Keratinocyte (primary cell): Measurements from ENCODE around the gene FGGY. TPM values are rescaled to one million over a fixed set of nuclear protein-coding genes. Genes with fewer than 3 reads are reported as not detected.
A peak's percentile ranks its signal among the peaks of the same experiment; 100 is the strongest.

Source experiments
- DNase-seq: peaks from one replicate; pipeline ENCODE4 v3.0.0-alpha.2; 2011; ENCODE audit warnings: low read depth, missing footprints, low spot score
- FAIRE-seq: peaks from 2 replicates; lab custom pipeline; 2011; peaks lifted over from hg19 to GRCh38; lab: Jason Lieb, UNC
- H2AFZ ChIP-seq: 2 replicates; pipeline ENCODE4 v1.6.0; 2012; ENCODE audit warnings: low read length, control low read depth, inconsistent platforms; ENCODE audit not compliant: control insufficient read depth
- H3K27ac ChIP-seq: 2 replicates; pipeline ENCODE4 v1.5.1; 2011; ENCODE audit warnings: low read length; ENCODE audit not compliant: control insufficient read depth, insufficient read depth
- H3K27me3 ChIP-seq: 3 replicates; pipeline ENCODE4 v1.6.0; 2011; ENCODE audit warnings: low read length; ENCODE audit not compliant: control insufficient read depth, insufficient read depth; ENCODE audit errors: extremely low read depth
- H3K36me3 ChIP-seq, 2 experiments: 2 replicates in 1 of 2; 3 replicates in 1 of 2; pipeline ENCODE4 v1.5.1; 2011; ENCODE audit warnings: low read length in 2 of 2, mild to moderate bottlenecking in 1 of 2; ENCODE audit not compliant: control insufficient read depth in 2 of 2, insufficient read depth in 2 of 2; ENCODE audit errors: extremely low read depth in 1 of 2
- H3K4me1 ChIP-seq: 3 replicates; pipeline ENCODE4 v1.5.1; 2011; ENCODE audit warnings: low read length; ENCODE audit not compliant: control insufficient read depth, insufficient read depth; ENCODE audit errors: extremely low read depth
- H3K4me2 ChIP-seq: 3 replicates; pipeline ENCODE4 v1.6.0; 2011; ENCODE audit warnings: low read depth, low read length; ENCODE audit not compliant: control insufficient read depth, insufficient read depth; ENCODE audit errors: extremely low read depth
- H3K4me3 ChIP-seq, 3 experiments: fragments of 200-600 bp in 1 of 3; sonication (generic) in 1 of 3; 2 replicates in 2 of 3; 3 replicates in 1 of 3; pipeline ENCODE4 v1.5.1; 2011 to 2016; ENCODE audit warnings: low read length in 3 of 3, mild to moderate bottlenecking in 3 of 3, control low read depth in 2 of 3, inconsistent platforms in 1 of 3, low read depth in 1 of 3, mixed read lengths in 1 of 3, mixed run types in 1 of 3, moderate library complexity in 1 of 3; ENCODE audit not compliant: control insufficient read depth in 2 of 3, insufficient read depth in 2 of 3; ENCODE audit errors: extremely low read depth in 1 of 3
- H3K79me2 ChIP-seq: 2 replicates; pipeline ENCODE4 v1.6.0; 2012; ENCODE audit warnings: low read length; ENCODE audit not compliant: control insufficient read depth, insufficient read depth
- H3K9ac ChIP-seq: 3 replicates; pipeline ENCODE4 v1.6.0; 2011; ENCODE audit warnings: low read length; ENCODE audit not compliant: control insufficient read depth, insufficient read depth; ENCODE audit errors: extremely low read depth
- H3K9me1 ChIP-seq: 3 replicates; pipeline ENCODE4 v1.6.0; 2011; ENCODE audit warnings: low read length; ENCODE audit not compliant: control insufficient read depth, insufficient read depth; ENCODE audit errors: extremely low read depth
- H3K9me3 ChIP-seq: 2 replicates; pipeline ENCODE4 v1.5.1; 2012; ENCODE audit warnings: low read depth, low read length; ENCODE audit not compliant: control insufficient read depth
- H4K20me1 ChIP-seq: 3 replicates; pipeline ENCODE4 v1.6.0; 2011; ENCODE audit warnings: low read length; ENCODE audit not compliant: control insufficient read depth, insufficient read depth; ENCODE audit errors: extremely low read depth
- CTCF ChIP-seq, 3 experiments: IDR thresholded peaks in 1 of 3; conservative IDR thresholded peaks in 1 of 3; optimal IDR thresholded peaks in 1 of 3; 2 replicates in 2 of 3; 3 replicates in 1 of 3; pipeline versions ENCODE3 to v1.5.1; 2011; ENCODE audit warnings: low read length in 3 of 3, mild to moderate bottlenecking in 3 of 3, moderate library complexity in 2 of 3, control low read depth in 1 of 3, inconsistent platforms in 1 of 3; ENCODE audit not compliant: insufficient read depth in 2 of 3; ENCODE audit errors: extremely low read depth in 1 of 3
- EZH2 ChIP-seq: IDR thresholded peaks from one replicate; pipeline ENCODE4 v1.6.1; 2012; ENCODE audit warnings: inconsistent platforms, mild to moderate bottlenecking, low read length, moderate library complexity
- dilution Hi-C: fragments of 300-500 bp; cut with MboI; formaldehyde crosslinking; loops from one replicate; pipeline ENCODE4 v1.7.0; 2020; ENCODE audit warnings: low sequenced_read_pairs; ENCODE audit not compliant: extremely low pct_ligation_motif_present
- polyA plus RNA-seq, 5 experiments: library from polyadenylated mRNA; depleted of rRNA in 3 of 5; stranded (reverse) in 3 of 5; stranded (forward) in 1 of 5; unstranded in 1 of 5; fragments of >200 nt; gene quantifications; 1 replicate in 1 of 5; 2 replicates in 3 of 5; 3 replicates in 1 of 5; pipeline versions ENCODE4 v1.2.1 to v1.2.3, GENCODE V29; 2011 to 2012; ENCODE audit warnings: missing spikeins in 2 of 5, low read depth in 1 of 5, low replicate concordance in 1 of 5

Gene FGGY
- polyA plus RNA-seq, 1 donor (not counting 4 experiments of a cell fraction or from before 2014, with no cell fraction given), result 16.6 TPM

- peak; percentile 36 for FAIRE-seq
- dilution Hi-C loops, result no loop called here
- no peak overlapping the region for H3K27ac ChIP-seq
Measured at GRCh38 chr1:59635097-59635496, 338.2 kb downstream of the FGGY start.

GRCh38 chr1:59638231-59638711 is 341.4 kb downstream of the FGGY start:
- Histone ChIP-seq H3K79me2 (no peaks in the 10 kb centered on the region), H3K9me3 (no peaks in the 10 kb centered on the region), H3K9ac (no peak overlapping the region), H2AFZ (no peak overlapping the region), H3K4me1 (peaks cover 5% of the 10 kb centered on the region), H3K36me3 (no peaks in the 10 kb centered on the region), H3K4me2 (no peak overlapping the region), H3K9me1 (no peaks in the 10 kb centered on the region), H3K27me3 (no peaks in the 10 kb centered on the region), H4K20me1 (no peaks in the 10 kb centered on the region), H3K27ac (no peak overlapping the region), H3K4me3 (no peak overlapping the region)
- TF ChIP-seq EZH2 (no peak), CTCF (optimal IDR thresholded peaks at IDR 0.05 in 1 of 3, IDR thresholded peaks at IDR 0.05 in 1 of 3, conservative IDR thresholded peaks at IDR 0.05 in 1 of 3; ENCODE audit: extremely low read depth in 1 of 3, insufficient read depth in 2 of 3, low read length in 3 of 3) (no peak)
- FAIRE-seq (no peak), DNase-seq (no peak)
- dilution Hi-C loops, result no loop called here

More at GRCh38 chr1:59635097-59635496, 338.2 kb downstream of the FGGY start:
- Histone ChIP-seq H3K27me3 (no peaks in the 10 kb centered on the region), H4K20me1 (no peaks in the 10 kb centered on the region), H3K4me1 (peaks cover 10% of the 10 kb centered on the region), H3K79me2 (no peaks in the 10 kb centered on the region), H3K36me3 (no peaks in the 10 kb centered on the region), H2AFZ (no peak overlapping the region), H3K4me2 (no peak overlapping the region), H3K9me1 (no peaks in the 10 kb centered on the region), H3K4me3 (no peak overlapping the region), H3K9ac (no peak overlapping the region), H3K9me3 (no peaks in the 10 kb centered on the region)
- no peak for DNase-seq
- TF ChIP-seq CTCF (optimal IDR thresholded peaks at IDR 0.05 in 1 of 3, IDR thresholded peaks at IDR 0.05 in 1 of 3, conservative IDR thresholded peaks at IDR 0.05 in 1 of 3; ENCODE audit: extremely low read depth in 1 of 3, insufficient read depth in 2 of 3, low read length in 3 of 3) (no peak), EZH2 (no peak)
